Uterus (tissue), 2 donors: ENCODE measurements around the gene LAPTM4A.

Experiments used
- CTCF ChIP-seq, 4 experiments: fragments of 200-600 bp in 2 of 4; fragments of 450-650 bp in 2 of 4; sonication (generic) in 2 of 4; IDR thresholded peaks; one replicate each; pipeline ENCODE4 v1.5.1; 2016 to 2019; ENCODE audit warnings: antibody characterized with exemption in 4 of 4, mild to moderate bottlenecking in 2 of 4, moderate library complexity in 1 of 4
- POLR2A ChIP-seq, 2 donors: fragments of 450-650 bp; IDR thresholded peaks; one replicate each; pipeline ENCODE4 v1.6.1; 2016; ENCODE audit warnings: antibody characterized with exemption in 2 of 2, mild to moderate bottlenecking in 1 of 2, moderate library complexity in 1 of 2

- TF ChIP-seq CTCF (IDR thresholded peaks at IDR 0.05) (no peak), POLR2A (IDR thresholded peaks at IDR 0.05) (no peak)
These were observed 13.8 kb downstream of the LAPTM4A start for GRCh38 chr2:20037660-20038059.
